HG03060 (cell line): ENCODE data around the gene CCIN.

Experiments
- ATAC-seq: cut with Tn5 transposase; IDR thresholded peaks from one replicate; pipeline ENCODE4 v1.9.1; 2021; ENCODE audit warnings: low read depth, moderate number of reproducible peaks; ENCODE audit not compliant: unreplicated experiment

Gene CCIN

DNA sequence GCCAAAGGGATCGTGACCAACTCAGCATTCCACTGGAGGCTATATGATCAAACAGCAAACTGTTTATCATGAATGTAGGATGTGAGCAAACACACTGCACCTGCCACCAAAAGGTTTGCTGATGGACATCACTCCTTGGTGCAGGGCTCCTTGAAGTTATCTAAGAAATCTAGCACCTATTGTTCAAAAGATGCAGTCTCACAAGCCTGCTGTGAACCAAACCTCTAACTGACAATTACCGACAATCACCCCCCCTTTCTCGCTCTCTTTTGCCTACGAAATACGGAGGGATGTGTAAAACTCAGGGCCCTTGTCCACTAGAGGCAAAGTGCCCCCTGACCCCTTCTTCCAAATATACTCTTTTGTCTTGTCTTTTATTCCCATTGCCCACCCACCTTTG, 19.0 kb downstream of the CCIN start:
- no peak for ATAC-seq

DNA sequence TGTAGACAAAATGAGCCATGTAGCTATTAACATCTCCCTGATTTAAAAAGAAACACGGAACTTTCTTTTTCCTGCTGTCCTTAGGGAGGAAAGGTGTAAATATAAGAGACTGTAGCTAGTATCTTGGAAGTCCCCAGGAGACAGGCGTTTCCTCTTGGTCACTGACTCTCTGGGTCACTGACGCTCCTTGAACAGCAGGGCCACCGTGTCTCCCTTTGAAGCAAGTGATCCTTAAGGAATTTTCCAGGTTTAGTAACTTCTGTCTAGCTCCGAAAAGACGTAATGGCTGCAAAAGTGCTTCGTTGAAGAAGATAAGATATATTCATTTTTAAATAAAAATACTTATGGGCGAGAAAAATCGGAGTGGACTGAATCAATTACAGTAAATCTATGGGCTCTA, 20.8 kb downstream of the CCIN start:
- no peak for ATAC-seq

DNA sequence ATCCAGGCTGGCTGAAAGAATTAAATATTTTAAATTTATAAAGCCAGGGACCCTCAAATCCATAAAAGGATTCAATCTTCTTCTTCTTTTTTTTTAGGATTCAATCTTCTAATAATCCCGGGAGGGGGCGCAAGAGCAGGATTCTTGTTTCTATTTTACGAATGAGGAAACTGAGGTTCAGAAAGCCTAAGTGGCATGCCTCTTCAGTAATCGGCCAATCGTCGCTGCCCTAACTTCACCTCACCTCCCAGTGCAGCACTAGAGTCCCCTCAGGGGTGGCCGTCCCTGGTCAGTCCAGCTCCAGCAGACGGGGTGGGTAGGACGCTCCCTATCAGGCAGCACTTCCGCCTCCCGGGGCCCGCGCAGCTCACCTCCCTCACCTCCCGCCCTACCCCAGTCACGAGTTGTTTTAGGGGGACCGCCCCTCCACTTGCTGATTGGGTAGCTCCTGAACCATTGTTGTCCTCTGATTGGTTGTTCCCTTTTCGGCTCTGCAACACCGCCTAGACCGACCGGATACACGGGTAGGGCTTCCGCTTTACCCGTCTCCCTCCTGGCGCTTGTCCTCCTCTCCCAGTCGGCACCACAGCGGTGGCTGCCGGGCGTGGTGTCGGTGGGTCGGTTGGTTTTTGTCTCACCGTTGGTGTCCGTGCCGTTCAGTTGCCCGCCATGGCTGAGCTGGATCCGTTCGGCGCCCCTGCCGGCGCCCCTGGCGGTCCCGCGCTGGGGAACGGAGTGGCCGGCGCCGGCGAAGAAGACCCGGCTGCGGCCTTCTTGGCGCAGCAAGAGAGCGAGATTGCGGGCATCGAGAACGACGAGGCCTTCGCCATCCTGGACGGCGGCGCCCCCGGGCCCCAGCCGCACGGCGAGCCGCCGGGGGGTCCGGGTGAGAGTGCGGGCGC, 21.5 kb downstream of the CCIN start, which contains the start of gene CLTA:
TSS of gene CLTA (plus strand) at position 534 of the 902 bp plus-strand sequence. CDS start at position 670, 136 bp downstream.
- ATAC-seq, result peak; percentile 90

DNA sequence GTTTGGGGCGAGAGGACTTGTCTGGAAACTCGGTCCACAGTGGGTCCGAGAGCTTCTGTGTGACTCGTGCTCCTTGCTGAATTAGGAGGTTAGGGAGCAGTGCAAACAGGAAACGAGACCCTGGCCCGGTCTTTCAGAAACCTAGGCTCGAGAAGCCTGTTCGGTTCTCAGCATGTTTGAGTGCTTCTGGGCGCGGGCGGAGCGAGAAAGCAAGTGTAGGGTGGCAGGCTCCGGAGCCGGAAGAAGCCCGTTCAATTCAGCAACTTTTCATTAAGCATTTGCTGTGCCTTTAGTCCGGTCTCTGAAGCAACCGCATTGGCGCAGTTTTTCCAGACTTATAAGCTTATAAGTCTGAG, 22.1 kb downstream of the CCIN start:
- ATAC-seq, result no peak

DNA sequence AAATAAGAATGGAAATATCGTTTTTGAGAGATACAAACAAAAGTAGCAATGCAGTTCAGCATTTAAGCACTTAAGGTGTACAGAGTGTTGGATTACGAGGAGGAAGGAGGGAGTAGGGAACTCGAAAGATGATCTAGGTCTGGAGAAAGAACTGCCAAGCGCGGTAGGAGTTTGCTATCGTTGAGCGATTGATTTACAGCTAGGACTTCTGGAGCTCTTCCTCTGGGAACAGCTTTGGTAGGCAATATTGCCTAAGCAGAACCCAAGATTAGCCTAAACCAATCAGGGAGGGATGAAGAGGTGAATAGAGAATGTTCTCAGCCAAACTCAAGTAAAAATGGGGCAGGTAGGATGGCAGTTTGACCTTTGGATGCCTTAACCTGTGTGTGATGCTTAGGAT, 22.5 kb downstream of the CCIN start:
- ATAC-seq, result no peak

DNA sequence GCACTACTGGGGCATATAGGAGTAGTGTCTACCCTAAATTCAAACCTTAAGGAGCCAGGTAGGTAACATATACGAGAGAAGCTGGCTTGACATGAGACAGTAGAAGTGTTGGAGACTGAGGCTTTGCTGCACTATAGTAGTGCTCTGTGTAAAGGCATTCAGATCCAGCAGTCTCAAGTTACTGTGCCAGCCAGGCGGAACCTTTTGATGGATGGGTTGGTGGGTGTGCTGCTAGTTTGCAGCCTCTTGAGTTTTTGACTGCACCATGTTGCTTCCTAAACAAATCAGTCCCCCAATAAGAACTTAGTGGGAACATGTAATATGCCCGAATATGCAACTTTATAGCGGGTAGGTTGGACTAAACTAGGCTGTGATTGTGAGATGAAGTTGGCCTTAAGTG, 23.0 kb downstream of the CCIN start:
- ATAC-seq, result no peak

DNA sequence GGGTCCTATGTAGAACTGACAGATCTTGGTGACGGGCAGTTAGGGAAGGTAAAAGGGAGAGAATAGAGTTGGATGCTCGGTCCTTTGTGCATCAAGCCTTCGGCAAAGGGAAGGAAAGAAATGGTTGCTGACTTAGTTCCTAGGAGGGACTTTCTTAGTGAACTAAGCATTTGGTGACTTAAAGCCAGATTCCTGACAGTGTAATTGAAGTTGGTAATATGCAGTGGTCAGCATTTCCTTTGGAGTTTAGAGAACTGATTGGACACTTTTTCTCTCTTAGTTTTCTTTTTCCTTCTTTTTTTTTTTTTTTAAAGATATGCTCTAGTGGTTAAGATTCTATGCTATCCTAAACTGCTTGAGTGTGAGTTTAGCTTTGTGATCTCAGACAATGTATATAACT, 23.8 kb downstream of the CCIN start:
- no peak for ATAC-seq

DNA sequence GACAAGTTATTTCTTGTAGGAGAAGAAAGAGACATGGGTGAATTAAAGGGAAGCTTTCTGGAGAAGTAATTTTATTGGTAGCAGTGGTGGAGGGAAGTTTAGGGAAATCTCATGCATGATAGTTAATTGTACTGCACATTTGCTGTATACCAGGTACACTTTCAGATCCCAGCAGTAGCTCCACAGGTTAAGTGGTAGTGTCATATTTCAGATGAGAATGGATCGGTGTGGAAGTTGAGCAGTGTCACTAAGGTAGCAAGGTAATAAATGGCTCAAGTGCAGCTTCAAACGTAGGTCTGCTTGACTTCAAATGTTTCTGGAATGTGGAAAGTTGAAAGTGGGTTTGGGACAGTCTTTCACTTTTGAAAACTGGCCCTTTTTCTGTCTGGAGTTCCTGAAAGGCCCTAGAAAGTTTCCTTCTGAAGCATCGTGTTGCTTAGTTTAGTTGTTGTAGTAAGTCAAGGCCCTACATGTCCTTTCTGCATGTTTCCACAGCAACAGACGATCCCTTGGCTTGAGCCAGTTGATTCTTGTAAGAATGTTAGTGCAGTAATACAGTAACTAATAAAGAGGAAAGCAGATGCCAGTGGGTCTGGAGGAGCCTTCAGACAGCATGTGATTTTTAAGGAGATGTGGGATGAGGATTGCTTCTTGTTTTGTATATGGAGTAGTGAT, 25.3 kb downstream of the CCIN start:
- ATAC-seq, result no peak

DNA sequence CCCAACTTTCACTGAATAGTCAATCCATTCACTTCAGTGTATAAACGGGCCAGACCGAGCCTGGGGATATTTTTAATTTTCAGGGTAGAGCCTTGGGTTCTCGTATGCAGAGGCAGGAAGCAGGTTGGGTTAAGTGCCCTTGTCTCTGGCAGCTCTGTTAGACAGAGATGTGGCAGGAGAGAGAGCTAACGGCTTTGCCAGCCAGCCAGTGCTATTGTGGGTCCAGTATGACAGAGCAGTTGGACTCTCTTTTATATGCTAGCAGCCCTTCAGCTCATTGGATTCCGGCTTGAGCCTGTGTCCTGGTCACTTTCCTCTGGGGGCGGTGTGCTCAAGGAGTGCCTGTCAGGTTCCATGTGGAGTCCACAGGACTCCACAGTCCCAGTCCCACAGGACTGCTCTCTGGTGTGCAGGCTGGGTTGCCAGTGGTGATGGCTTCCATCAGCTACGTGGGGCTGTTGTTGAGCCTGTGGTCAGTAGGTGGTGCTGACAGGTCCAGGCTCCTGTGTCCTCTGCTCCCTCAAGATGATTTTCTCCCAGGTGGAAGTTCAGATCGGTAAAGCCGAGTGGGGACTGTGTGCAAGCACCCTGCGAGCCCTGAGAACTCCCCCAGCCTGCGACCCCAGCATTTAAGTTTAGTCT, 35.8 kb downstream of the CCIN start:
- no peak for ATAC-seq

DNA sequence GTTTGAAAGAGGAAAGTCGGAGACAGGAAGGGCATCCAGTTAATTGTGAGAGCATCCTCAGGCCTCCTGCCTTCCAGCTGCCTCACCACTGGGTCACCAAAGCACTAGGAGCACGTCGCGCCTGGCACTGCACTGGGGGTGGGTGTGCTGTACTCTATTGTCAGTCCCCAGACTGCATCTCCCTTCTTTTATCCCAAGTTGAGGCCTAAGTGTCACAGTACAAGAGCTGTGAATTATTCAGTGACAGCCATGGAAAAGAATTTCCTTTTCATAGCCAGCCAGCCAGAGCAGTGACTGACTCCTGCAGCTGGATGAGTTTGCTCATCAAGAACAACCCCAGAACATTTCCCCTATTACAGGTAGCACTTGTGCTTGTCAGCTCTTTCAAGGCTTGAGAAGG, 37.8 kb downstream of the CCIN start:
- no peak for ATAC-seq

DNA sequence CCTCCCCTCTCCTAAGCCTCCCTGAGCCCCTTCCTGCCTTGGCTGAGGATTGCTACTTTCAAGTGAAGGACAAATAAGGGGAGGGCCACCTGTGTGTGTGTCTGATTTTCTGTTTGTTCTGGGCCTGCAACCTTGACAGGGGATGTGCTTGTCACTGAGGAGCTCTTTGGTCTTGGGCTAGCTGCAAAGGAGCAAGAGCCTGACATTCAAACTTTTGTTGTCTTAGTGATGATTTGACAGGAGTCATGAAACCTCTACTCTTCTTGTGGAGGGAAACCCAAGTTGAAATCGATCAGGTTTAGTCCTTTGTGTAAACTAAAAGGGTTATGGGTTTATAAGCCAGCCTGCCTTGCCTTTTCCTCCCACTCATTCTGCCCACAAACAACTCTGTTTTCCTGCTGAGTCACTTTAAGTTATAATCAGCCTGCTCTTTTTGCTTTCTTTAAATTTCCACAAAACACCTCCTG, 38.4 kb downstream of the CCIN start:
- no peak for ATAC-seq

DNA sequence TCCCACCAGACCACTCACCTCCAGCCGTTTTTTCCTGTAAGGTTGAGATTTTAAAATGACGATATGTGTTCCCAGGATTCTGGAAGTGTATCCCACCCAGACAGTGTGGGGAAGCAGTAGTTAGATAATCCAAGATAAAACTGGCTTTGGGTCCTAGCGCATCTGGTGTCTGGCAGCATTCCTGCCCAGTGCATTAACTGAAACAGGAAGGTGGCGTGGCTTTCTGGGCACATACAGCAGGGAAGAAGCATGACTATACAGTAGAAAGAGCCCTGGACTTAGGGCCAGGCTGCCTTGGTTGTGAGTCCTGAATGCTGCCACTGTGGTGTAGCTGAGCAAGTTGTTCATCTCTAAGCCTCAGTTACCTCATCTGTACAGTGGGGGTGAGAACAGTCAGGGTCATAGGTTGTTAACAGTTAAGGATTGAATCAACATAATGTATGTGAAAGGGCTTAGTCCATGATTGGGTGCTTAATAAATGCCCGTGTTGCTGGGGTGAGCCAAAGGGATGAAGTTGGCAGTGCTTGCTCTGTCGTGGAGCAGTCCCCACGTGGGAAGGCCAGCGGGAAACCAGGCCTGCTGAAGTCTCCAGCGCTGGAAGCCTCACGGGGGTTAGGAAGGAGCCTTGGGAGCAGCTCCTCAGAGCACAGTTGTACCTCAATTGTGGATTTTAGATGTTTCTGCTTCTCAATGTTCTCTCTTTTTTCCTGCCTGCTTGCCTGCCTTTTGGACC, 39.5 kb downstream of the CCIN start:
- no peak for ATAC-seq

DNA sequence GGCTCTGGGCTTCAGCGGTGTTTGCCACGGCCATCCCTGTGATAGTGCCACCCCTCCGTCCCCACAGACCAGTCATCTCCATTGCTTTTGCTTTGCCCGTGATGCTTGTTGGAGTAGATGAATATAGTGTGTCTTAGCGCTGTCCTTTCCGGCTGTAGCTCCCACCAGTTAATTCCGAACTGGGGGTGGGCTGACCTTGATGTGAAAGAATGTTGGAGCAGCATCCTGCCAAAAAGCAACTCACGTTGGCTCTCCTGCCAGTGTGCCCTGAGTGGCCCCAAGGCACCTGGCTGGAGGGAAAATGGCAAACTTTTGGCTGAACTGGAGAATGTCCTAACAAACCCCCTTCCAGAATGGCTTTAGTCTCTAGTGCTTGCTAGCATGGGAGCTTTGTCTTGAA, 41.5 kb downstream of the CCIN start:
- no peak for ATAC-seq

DNA sequence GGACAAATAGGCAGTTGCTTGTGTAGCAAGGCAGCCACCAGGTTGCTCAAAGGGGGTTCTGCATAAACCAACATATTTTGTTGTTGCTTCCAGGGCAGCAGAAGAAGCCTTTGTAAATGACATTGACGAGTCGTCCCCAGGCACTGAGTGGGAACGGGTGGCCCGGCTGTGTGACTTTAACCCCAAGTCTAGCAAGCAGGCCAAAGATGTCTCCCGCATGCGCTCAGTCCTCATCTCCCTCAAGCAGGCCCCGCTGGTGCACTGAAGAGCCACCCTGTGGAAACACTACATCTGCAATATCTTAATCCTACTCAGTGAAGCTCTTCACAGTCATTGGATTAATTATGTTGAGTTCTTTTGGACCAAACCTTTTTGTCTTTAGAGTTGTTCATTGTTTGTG, 42.3 kb downstream of the CCIN start:
- ATAC-seq, result no peak

DNA sequence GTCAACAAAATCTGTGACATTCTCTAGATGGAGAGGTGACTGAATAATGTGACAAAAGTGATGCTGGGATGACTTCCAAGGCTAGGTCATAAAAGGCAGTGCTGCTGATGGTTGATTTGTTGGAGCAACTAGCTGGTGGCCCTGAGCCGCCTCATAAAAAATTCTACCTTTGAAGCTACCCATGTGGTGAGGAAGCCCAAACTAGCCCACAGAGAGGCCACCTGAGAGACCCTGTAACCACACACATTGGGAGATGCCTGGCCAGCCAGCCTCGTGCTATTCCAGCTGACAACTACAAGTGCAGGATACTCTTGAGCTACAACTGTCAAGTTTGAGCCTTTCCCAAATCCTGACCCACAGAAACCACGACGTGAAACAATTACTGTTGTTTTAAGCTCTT, 44.2 kb downstream of the CCIN start:
- ATAC-seq, result no peak

DNA sequence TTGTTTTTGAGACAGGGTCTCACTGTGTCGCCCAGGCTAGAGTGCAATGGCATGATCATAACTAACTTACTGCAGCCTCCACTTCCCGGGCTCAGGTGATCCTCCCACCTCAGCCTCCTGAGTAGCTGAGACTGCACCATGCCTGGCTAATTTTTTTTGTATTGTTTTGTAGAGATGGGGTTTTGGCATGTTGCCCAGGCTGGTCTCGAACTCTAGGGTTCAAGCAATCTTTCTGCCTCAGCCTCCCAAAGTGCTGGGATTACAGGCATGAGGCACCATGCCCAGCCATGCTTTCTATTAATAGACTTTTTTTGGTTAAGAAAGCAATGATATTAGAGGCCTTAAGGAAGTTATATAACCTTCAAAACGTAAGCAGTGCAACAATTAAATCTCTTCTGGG, 44.8 kb downstream of the CCIN start:
- no peak for ATAC-seq

DNA sequence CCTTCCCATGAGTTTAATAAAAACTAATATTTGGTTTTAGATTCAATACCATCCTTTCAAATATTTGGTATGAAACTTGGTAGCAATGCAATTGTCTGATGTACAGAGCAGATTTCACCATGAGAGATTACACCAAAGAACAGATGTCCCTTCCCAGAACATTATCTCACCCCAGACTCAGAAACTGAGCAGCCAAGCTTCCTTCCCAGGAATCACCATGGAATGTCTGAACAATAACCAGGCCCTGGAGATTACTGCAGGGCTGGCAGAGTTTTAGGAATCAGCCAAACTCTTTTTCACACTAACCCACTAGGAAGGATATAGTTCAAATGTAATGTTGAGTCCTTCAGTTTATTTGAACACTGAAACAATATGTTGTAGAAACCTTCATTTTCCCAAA, 45.4 kb downstream of the CCIN start:
- no peak for ATAC-seq

DNA sequence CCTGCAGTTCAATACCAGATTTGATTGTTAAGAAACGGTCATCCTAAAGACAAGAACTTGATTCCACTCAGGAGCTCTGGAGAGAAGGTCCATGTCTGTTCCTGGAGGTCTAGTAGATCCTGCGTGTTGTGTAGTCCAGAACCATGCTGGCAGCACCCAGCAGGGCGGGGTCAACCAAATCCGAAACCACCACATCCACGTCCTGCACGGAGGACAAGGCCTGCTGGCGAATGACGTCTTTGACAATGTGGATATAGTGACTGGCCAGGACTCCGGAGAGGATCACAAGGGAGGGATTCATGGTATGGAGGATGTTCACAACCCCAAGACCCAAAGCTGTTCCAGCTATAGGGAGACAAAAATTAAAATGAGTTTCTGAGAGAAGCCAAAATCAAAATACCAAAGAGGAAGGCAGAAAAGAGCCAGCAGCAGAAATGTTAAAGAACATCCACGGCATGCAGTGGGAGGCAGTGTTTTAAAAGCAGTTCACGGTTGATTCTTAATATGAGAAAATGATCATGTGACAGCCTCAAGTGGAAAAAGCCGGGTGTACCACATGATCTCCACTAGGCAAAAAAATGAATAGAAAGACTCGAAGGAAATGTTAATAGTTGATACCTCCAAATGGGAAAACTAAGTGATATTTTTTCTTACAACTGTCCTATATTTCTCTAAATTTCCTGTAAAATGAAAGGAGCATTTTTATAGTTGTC, 48.2 kb downstream of the CCIN start:
- no peak for ATAC-seq

DNA sequence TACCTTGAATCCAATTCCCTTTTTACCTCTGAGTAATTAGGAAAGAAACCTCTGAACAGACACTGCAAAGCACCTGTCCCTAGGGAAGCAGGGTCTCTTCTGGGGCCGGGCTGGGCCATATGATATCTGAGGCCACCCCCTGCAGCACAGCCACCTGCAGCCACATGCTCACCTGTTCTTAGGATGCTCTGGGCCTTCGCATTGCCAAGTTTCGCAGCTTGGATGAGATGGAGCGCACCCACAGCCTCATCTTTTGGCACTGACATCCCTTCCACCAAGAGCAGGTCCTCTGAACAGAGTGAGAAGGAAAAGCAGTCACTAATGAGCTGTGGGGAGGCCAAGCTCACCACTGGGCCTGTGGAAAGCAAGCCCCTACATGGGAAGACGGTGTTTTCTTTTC, 48.8 kb downstream of the CCIN start:
- no peak for ATAC-seq

DNA sequence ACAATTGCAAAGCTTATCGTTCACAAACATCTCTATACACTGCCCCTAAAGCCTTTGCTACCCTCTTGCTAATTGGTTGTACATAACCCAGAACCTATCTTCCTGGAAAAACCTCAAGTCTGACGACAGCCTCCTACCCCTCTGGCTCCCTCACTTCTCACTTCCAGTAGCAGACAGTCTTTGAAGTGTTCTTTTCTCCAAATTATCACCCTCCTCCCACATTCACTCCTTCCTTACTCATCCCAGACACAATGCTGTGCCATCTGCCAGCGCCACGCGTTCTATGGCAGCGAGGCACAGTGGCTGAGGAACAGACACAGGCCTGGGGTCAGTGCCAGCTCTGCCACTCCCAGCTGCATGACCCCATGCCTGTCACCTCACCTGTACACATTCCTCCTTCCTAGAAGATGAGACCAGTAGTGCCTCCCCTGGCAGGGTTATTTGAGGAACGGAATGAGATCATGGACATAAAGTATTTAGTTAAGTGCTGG, 49.3 kb downstream of the CCIN start:
- no peak for ATAC-seq
